ENCODE measurements around the gene TP53TG5. TPM values are rescaled to one million over a fixed set of nuclear protein-coding genes. Genes with fewer than 3 reads are reported as not detected.
A peak's percentile ranks its signal among the peaks of the same experiment; 100 is the strongest.

TP53TG5 gene
- not detected in 2 replicates for total RNA-seq

- DNase-seq (ENCODE audit: low read depth), result no peak
Measured at GRCh38 chr20:45378191-45378590, at the start of gene TP53TG5. Gene TP53TG5 (minus strand): TSS chr20:45378325. CDS start chr20:45378236, 89 bp downstream.

GRCh38 chr20:45427236-45428149 is 49.4 kb upstream of the TP53TG5 start:
- DNase-seq (ENCODE audit: low read depth), result no peak

- DNase-seq (ENCODE audit: low read depth), result peak; percentile 25
Measured at GRCh38 chr20:45426320-45427016, 48.3 kb upstream of the TP53TG5 start.

GRCh38 chr20:45425561-45425960 is 47.4 kb upstream of the TP53TG5 start:
- no peak for DNase-seq (ENCODE audit: low read depth)

- no peak for DNase-seq (ENCODE audit: low read depth)
Measured at GRCh38 chr20:45423700-45424099, 45.6 kb upstream of the TP53TG5 start.

- no peak for DNase-seq (ENCODE audit: low read depth)
Measured at GRCh38 chr20:45420125-45420524, 42.0 kb upstream of the TP53TG5 start.

GRCh38 chr20:45419188-45420091 is 41.3 kb upstream of the TP53TG5 start:
- peak; percentile 98 for DNase-seq (ENCODE audit: low read depth)

GRCh38 chr20:45416917-45417316 is 38.8 kb upstream of the TP53TG5 start:
- DNase-seq (ENCODE audit: low read depth), result no peak

- peak; percentile 73 for DNase-seq (ENCODE audit: low read depth)
Measured at GRCh38 chr20:45415822-45416637, 37.9 kb upstream of the TP53TG5 start, which contains the start of gene PIGT. Gene PIGT (plus strand): TSS chr20:45416141. CDS start chr20:45416157, 16 bp downstream.

GRCh38 chr20:45413479-45413878 is 35.4 kb upstream of the TP53TG5 start:
- no peak for DNase-seq (ENCODE audit: low read depth)

- DNase-seq (ENCODE audit: low read depth), result no peak
Measured at GRCh38 chr20:45412653-45413052, 34.5 kb upstream of the TP53TG5 start.

GRCh38 chr20:45410887-45411286 is 32.8 kb upstream of the TP53TG5 start:
- DNase-seq (ENCODE audit: low read depth), result peak; percentile 9

- no peak for DNase-seq (ENCODE audit: low read depth)
Measured at GRCh38 chr20:45409521-45410272, 31.6 kb upstream of the TP53TG5 start.

GRCh38 chr20:45408646-45409213 is 30.6 kb upstream of the TP53TG5 start:
- DNase-seq (ENCODE audit: low read depth), result no peak

- DNase-seq (ENCODE audit: low read depth), result no peak
Measured at GRCh38 chr20:45407783-45408645, 29.9 kb upstream of the TP53TG5 start, which contains the start of gene DBNDD2. Gene DBNDD2 (plus strand): TSS chr20:45408289. CDS start chr20:45408468, 179 bp downstream.

- peak; percentile 28 for DNase-seq (ENCODE audit: low read depth)
Measured at GRCh38 chr20:45407067-45407745, 29.1 kb upstream of the TP53TG5 start.

GRCh38 chr20:45406260-45407066 is 28.3 kb upstream of the TP53TG5 start:
- DNase-seq (ENCODE audit: low read depth), result no peak
